IMR-90 (cell line): ENCODE results near the gene AGAP2.

Experiments used
- FOS ChIP-seq: fragments of 150-350 bp; IDR thresholded peaks from 2 replicates; pipeline ENCODE4 v1.6.1; 2016; ENCODE audit warnings: low read depth, low read length
- MAFK ChIP-seq: IDR thresholded peaks from 2 replicates; pipeline ENCODE4 v1.6.1; 2012; ENCODE audit warnings: low read depth, low read length, improper control_type of control experiment
- POLR2A ChIP-seq: IDR thresholded peaks from 2 replicates; pipeline ENCODE4 v1.6.1; 2012; ENCODE audit warnings: mild to moderate bottlenecking, low read depth, low read length
- RFX5 ChIP-seq: IDR thresholded peaks from 2 replicates; pipeline ENCODE4 v1.8.0; 2012; ENCODE audit warnings: low read depth, mild to moderate bottlenecking, low read length, moderate library complexity
- TF ChIP-seq, protein P1 (sequence below): conservative IDR thresholded peaks from 2 replicates; pipeline ENCODE4 v1.5.1; 2012; ENCODE audit warnings: mild to moderate bottlenecking, low read depth, low read length, improper control_type of control experiment

DNA sequence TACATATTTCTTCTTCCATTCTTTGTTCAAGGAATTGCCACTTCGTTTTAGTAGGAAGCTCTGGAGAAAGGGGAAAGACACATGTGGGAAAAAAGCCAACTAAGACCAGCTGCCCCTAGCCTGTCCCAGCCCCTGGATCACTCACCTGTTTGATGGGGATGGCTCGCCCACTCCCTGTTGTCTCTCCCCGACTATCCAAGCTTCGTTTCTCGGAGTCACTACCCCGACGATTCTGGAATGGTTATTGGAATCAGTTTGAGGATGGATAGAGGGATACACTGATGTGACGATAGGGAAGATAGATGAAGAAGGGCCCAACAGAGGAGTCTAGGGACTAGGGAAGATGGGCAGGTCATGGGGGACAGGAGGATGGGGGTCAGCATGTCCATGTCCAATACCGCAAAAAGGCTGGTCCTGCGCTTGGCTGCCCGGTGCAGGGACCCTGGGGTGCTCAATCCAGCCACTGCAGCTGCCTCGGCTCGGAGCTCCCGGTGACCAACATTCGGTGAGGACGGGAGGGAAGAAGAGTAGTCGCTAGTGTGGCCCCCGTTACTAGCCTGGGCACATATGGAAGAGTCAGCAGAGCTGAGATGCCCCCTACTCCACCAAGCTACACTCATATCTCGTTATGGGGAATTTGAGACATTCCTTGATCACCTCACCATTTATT lies 7.0 kb downstream of the AGAP2 start:
- TF ChIP-seq, protein P1, sequence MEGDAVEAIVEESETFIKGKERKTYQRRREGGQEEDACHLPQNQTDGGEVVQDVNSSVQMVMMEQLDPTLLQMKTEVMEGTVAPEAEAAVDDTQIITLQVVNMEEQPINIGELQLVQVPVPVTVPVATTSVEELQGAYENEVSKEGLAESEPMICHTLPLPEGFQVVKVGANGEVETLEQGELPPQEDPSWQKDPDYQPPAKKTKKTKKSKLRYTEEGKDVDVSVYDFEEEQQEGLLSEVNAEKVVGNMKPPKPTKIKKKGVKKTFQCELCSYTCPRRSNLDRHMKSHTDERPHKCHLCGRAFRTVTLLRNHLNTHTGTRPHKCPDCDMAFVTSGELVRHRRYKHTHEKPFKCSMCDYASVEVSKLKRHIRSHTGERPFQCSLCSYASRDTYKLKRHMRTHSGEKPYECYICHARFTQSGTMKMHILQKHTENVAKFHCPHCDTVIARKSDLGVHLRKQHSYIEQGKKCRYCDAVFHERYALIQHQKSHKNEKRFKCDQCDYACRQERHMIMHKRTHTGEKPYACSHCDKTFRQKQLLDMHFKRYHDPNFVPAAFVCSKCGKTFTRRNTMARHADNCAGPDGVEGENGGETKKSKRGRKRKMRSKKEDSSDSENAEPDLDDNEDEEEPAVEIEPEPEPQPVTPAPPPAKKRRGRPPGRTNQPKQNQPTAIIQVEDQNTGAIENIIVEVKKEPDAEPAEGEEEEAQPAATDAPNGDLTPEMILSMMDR: no peak
- TF ChIP-seq RFX5 (no peak), POLR2A (no peak), FOS (no peak), MAFK (no peak)
